Upper lobe of left lung (tissue), 6 donors: ENCODE data around the gene FHIT. TPM values are rescaled to one million over a fixed set of nuclear protein-coding genes. Genes with fewer than 3 reads are reported as not detected.

Experiments used
- ATAC-seq, 2 donors: fragments of 200-7000 bp; cut with Tn5 transposase; one replicate each; pipeline ENCODE4 v1.9.1; 2022; ENCODE audit warnings: mild to moderate bottlenecking in 2 of 2, moderate library complexity in 2 of 2; ENCODE audit not compliant: low FRiP score in 2 of 2
- DNase-seq, 2 donors: peaks; one replicate each; pipeline ENCODE4 v3.0.0-alpha.2; 2019 to 2020
- H3K27ac ChIP-seq, 4 donors: fragments of 200-600 bp; sonication (generic); one replicate each; pipeline ENCODE4 v1.5.1; 2016 to 2019
- H3K27me3 ChIP-seq, 4 donors: fragments of 200-600 bp; sonication (generic); one replicate each; pipeline ENCODE4 v1.5.1; 2017 to 2019
- H3K36me3 ChIP-seq, 4 donors: fragments of 200-600 bp; sonication (generic); one replicate each; pipeline ENCODE4 v1.5.1; 2016 to 2019
- H3K4me1 ChIP-seq, 4 donors: fragments of 200-600 bp; sonication (generic); one replicate each; pipeline ENCODE4 v1.5.1; 2018 to 2019
- H3K4me3 ChIP-seq, 4 donors: fragments of 200-600 bp; sonication (generic); one replicate each; pipeline ENCODE4 v1.5.1; 2017 to 2019; ENCODE audit warnings: mild to moderate bottlenecking in 2 of 4, moderate library complexity in 1 of 4
- H3K9me3 ChIP-seq, 4 donors: fragments of 200-600 bp; sonication (generic); one replicate each; pipeline ENCODE4 v1.5.1; 2018 to 2019
- EP300 ChIP-seq, 4 donors: sonication (generic); formaldehyde crosslinking; IDR thresholded peaks; one replicate each; pipeline ENCODE4 v1.5.1; 2017; ENCODE audit warnings: antibody characterized with exemption in 4 of 4, control low read depth in 2 of 4
- POLR2A ChIP-seq, 4 donors: fragments of 450-650 bp; IDR thresholded peaks; one replicate each; pipeline ENCODE4 v1.5.1; 2016 to 2017; ENCODE audit warnings: antibody characterized with exemption in 4 of 4, mild to moderate bottlenecking in 2 of 4
- POLR2AphosphoS5 ChIP-seq, 2 donors: sonication (generic); formaldehyde crosslinking; IDR thresholded peaks; one replicate each; pipeline ENCODE4 v1.5.1; 2017; ENCODE audit warnings: antibody characterized with exemption in 2 of 2
- WGBS, 2 donors: methylation state at CpG; one replicate each; pipeline ENCODE4 v1.1.5; 2017 to 2018; 5-methylcytosine and 5-hydroxymethylcytosine counted together
- total RNA-seq, 6 donors: library from RNA; depleted of rRNA in 4 of 6; stranded (reverse); fragments of >200 nt in 4 of 6; gene quantifications; one replicate each; pipeline versions ENCODE4 v1.1.0 to v1.2.1, GENCODE V29; 2016 to 2021
- TF ChIP-seq, protein P1 (sequence below), 6 experiments: fragments of 450-650 bp in 4 of 6; fragments of 200-600 bp in 2 of 6; sonication (generic) in 2 of 6; IDR thresholded peaks; one replicate each; pipeline ENCODE4 v1.5.1; 2016 to 2019; ENCODE audit warnings: antibody characterized with exemption in 6 of 6
- donor health status: DM: no; HTN: no; CAD: no; lungs with moderate emphysema.
- donor health status: DM: no; HTN: yes; CAD: no; lungs with severe emphysema.

Gene FHIT
- total RNA-seq, 6 donors from 2014 or later, result 6.8 to 56.6 (median 11.1) TPM

DNA sequence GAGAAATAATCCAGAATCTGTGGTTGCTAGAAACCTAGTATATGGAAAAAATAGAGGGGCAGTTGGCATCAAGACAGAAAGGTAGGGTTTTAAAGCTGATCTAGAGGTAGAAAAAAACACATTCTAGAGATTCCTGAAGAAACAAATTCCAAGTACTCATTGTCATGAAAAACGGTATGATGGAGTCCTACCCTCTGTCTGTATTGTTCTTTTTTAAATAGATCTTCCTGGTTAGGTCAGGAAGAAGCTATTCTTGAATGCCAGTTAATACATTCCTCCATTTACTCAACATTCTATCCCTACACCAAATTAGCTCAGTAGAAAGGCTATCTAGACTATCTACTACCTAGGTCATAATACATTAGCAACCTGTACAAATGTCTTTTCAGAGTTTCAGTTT lies 364.7 kb downstream of the FHIT start:
- DNase-seq (no peak), ATAC-seq (no peak)
- Histone ChIP-seq H3K9me3 (no peaks in the 10 kb centered on the region), H3K27ac (no peak overlapping the region), H3K36me3 (no peaks in the 10 kb centered on the region), H3K4me3 (no peak overlapping the region), H3K27me3 (no peaks in the 10 kb centered on the region), H3K4me1 (no peaks in the 10 kb centered on the region)
- 47 to 54% methylated on average over 1 of the region's 1 CpG for WGBS, 2 donors
- TF ChIP-seq POLR2AphosphoS5 (IDR thresholded peaks at IDR 0.05), result no peak
- no peak for TF ChIP-seq EP300 (IDR thresholded peaks at IDR 0.05)
- no peak for TF ChIP-seq POLR2A (IDR thresholded peaks at IDR 0.05)
- TF ChIP-seq, protein P1, sequence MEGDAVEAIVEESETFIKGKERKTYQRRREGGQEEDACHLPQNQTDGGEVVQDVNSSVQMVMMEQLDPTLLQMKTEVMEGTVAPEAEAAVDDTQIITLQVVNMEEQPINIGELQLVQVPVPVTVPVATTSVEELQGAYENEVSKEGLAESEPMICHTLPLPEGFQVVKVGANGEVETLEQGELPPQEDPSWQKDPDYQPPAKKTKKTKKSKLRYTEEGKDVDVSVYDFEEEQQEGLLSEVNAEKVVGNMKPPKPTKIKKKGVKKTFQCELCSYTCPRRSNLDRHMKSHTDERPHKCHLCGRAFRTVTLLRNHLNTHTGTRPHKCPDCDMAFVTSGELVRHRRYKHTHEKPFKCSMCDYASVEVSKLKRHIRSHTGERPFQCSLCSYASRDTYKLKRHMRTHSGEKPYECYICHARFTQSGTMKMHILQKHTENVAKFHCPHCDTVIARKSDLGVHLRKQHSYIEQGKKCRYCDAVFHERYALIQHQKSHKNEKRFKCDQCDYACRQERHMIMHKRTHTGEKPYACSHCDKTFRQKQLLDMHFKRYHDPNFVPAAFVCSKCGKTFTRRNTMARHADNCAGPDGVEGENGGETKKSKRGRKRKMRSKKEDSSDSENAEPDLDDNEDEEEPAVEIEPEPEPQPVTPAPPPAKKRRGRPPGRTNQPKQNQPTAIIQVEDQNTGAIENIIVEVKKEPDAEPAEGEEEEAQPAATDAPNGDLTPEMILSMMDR (IDR thresholded peaks at IDR 0.05), result no peak

DNA sequence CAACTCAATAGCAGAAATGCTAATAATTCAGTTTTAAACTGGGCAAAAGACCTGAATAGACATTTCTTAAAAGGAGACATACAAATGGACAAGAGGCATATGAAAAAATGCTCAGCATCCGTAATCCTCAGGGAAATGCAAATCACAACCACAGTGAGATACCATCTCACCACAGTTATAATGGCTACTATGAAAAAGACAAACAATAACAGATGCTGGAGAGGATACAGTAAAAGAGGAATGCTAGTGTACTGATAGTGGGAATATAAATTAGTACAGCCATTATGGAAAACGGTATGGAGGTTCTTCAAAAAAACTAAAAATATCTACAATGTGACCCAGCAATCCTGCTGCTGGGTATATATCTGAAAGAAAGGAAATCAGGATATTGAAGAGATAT lies 367.2 kb downstream of the FHIT start:
- Histone ChIP-seq H3K4me3 (no peak overlapping the region), H3K27me3 (no peaks in the 10 kb centered on the region), H3K36me3 (no peaks in the 10 kb centered on the region), H3K27ac (no peak overlapping the region), H3K4me1 (no peaks in the 10 kb centered on the region), H3K9me3 (peaks cover 0 to 8% (median 5%) of the 10 kb centered on the region in 4 donors)
- 84 to 87% methylated on average over 2 of the region's 2 CpGs for WGBS, 2 donors
- TF ChIP-seq, protein P1 (IDR thresholded peaks at IDR 0.05), result no peak
- TF ChIP-seq EP300 (IDR thresholded peaks at IDR 0.05) (no peak), POLR2AphosphoS5 (IDR thresholded peaks at IDR 0.05) (no peak), POLR2A (IDR thresholded peaks at IDR 0.05) (no peak)
- no peak for DNase-seq
- ATAC-seq, result no peak

DNA sequence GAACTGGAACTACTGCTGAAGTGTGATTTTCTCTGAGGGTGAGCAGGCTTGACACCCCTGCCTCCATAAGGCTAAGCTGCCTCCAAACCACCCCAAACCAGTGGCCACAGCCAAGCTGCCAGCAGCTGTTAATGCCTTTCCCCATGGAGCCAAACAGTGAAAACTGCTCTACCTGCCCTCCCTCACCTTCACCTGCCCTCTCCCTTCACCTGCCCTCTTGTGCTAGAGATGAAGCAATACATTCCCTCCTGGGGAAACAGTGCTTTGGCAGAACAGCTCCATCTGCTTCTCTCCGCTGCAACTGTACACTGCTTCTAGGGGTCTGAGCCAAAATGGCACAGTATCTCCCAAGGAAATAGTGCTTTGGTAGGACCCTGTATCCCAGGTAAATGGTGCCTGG lies 374.1 kb downstream of the FHIT start:
- peaks cover 0 to 8% (median 5%) of the 10 kb centered on the region in 4 donors for H3K9me3 ChIP-seq
- H3K4me3 ChIP-seq, result no peak overlapping the region
- TF ChIP-seq POLR2A (IDR thresholded peaks at IDR 0.05), result no peak
- TF ChIP-seq POLR2AphosphoS5 (IDR thresholded peaks at IDR 0.05), result no peak
- TF ChIP-seq, protein P1 (IDR thresholded peaks at IDR 0.05), result no peak
- TF ChIP-seq EP300 (IDR thresholded peaks at IDR 0.05), result no peak
- no peaks in the 10 kb centered on the region for H3K4me1 ChIP-seq
- H3K27me3 ChIP-seq, result no peaks in the 10 kb centered on the region
- ATAC-seq (no peak), DNase-seq (no peak)
- H3K27ac ChIP-seq, result no peak overlapping the region
- WGBS, 2 donors, result 100% methylated on average over 1 of the region's 1 CpG
- H3K36me3 ChIP-seq, result no peaks in the 10 kb centered on the region

DNA sequence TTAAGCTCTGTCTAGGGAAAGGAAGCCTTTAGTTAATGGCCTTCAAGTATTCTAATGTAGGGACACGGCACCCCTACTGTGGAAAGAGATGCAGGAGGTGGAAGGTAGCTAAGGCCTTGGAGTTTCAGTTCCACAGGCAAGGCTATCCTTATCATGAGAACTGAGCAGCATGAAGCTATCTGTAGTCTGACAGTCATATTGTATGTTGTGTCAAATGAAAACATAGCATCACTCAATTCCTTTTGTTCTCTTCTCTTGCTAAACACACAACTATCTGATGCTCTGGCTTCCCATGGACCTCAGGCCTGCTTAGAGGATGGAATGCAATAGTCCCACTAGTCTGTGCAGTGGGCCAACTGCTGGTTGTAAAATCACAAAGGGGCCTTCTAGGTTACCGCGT lies 380.9 kb downstream of the FHIT start:
- Histone ChIP-seq H3K4me3 (no peak overlapping the region), H3K4me1 (no peaks in the 10 kb centered on the region), H3K36me3 (no peaks in the 10 kb centered on the region), H3K9me3 (peaks cover 0 to 2% (median 0%) of the 10 kb centered on the region in 4 donors), H3K27ac (no peak overlapping the region), H3K27me3 (no peaks in the 10 kb centered on the region)
- 95 to 96% methylated on average over 3 of the region's 3 CpGs for WGBS, 2 donors
- TF ChIP-seq POLR2A (IDR thresholded peaks at IDR 0.05), result no peak
- DNase-seq (no peak), ATAC-seq (no peak)

DNA sequence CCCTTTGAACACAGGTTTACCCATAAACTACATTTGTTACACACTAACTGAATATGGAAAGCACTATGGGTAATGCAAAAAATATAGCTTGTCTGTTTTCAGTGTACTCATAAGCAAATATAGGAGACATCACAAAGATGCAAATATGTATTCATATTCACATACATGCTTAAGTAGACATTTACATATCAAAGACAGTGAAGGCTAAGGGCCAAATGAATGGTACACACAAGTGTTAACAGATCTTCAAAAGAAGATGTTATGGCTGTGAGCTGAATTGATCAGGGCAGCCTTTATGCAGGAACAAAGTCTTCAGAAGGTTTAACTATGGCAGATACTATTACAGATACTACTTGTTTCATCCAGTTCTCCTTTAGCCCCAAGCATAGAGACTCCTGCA lies 384.1 kb downstream of the FHIT start:
- H3K27ac ChIP-seq, result no peak overlapping the region
- no peaks in the 10 kb centered on the region for H3K4me1 ChIP-seq
- no peaks in the 10 kb centered on the region for H3K27me3 ChIP-seq
- no peak overlapping the region for H3K4me3 ChIP-seq
- TF ChIP-seq POLR2AphosphoS5 (IDR thresholded peaks at IDR 0.05) (no peak), POLR2A (IDR thresholded peaks at IDR 0.05) (no peak), EP300 (IDR thresholded peaks at IDR 0.05) (no peak)
- TF ChIP-seq, protein P1 (IDR thresholded peaks at IDR 0.05), result no peak
- no peaks in the 10 kb centered on the region for H3K36me3 ChIP-seq
- H3K9me3 ChIP-seq, result peaks cover 0 to 2% (median 0%) of the 10 kb centered on the region in 4 donors
- ATAC-seq (no peak), DNase-seq (no peak)
